A673 (cell line): ENCODE measurements around the gene IGLL5. TPM values are rescaled to one million over a fixed set of nuclear protein-coding genes. Genes with fewer than 3 reads are reported as not detected.

ENCODE experiments used
- BruUV-seq: library from RNA; stranded (reverse); fragments of 400-500 nt; replicated peaks from 2 replicates; lab custom pipeline; 2021; lab: Mats Ljungman, UMichigan
- CTCF ChIA-PET: fragments of 300-600 bp; sonication (Branson Sonifier 250); formaldehyde crosslinking; loops from one replicate; lab custom pipeline; 2022; ENCODE audit warnings: antibody characterized with exemption; lab: Charles Lee
- POLR2A ChIA-PET: fragments of 300-600 bp; sonication (Branson Sonifier 250); formaldehyde crosslinking; loops from one replicate; lab custom pipeline; 2022; ENCODE audit warnings: antibody characterized with exemption; ENCODE audit not compliant: low non-redundant PET; lab: Charles Lee
- DNase-seq: peaks from one replicate; pipeline ENCODE4 v3.0.0-alpha.2; 2015; ENCODE audit warnings: low spot score
- H3K27ac ChIP-seq: fragments of 200-600 bp; sonication (generic); 2 replicates; pipeline ENCODE4 v1.5.1; 2016; ENCODE audit warnings: mixed run types, low read depth, mild to moderate bottlenecking, mixed read lengths, antibody characterized with exemption, low read length; ENCODE audit not compliant: poor library complexity, severe bottlenecking
- H3K27me3 ChIP-seq: fragments of 200-600 bp; sonication (generic); replicated peaks from 2 replicates; pipeline ENCODE4 v1.6.1; 2017; ENCODE audit warnings: mixed run types, low read depth, mild to moderate bottlenecking, mixed read lengths, antibody characterized with exemption, low read length; ENCODE audit not compliant: insufficient read depth, poor library complexity
- H3K36me3 ChIP-seq: fragments of 200-600 bp; sonication (generic); 2 replicates; pipeline ENCODE4 v1.6.1; 2016; ENCODE audit warnings: mixed run types, mild to moderate bottlenecking, mixed read lengths, antibody characterized with exemption, low read length; ENCODE audit not compliant: insufficient read depth, poor library complexity, severe bottlenecking
- H3K4me1 ChIP-seq: fragments of 200-600 bp; sonication (generic); 2 replicates; pipeline ENCODE4 v1.6.1; 2017; ENCODE audit warnings: mixed run types, mild to moderate bottlenecking, mixed read lengths, antibody characterized with exemption, low read length; ENCODE audit not compliant: insufficient read depth, poor library complexity, severe bottlenecking
- H3K4me3 ChIP-seq: fragments of 200-600 bp; sonication (generic); 2 replicates; pipeline ENCODE4 v1.5.1; 2016; ENCODE audit warnings: low read depth, mixed run types, mild to moderate bottlenecking, mixed read lengths, low read length; ENCODE audit not compliant: poor library complexity, severe bottlenecking
- H3K9me3 ChIP-seq: fragments of 200-600 bp; sonication (generic); 2 replicates; pipeline ENCODE4 v1.6.1; 2016; ENCODE audit warnings: mixed run types, low read depth, mild to moderate bottlenecking, mixed read lengths, antibody characterized with exemption, low read length; ENCODE audit not compliant: poor library complexity, severe bottlenecking
- EZH2 ChIP-seq: fragments of 200-600 bp; sonication (generic); IDR thresholded peaks from 2 replicates; pipeline ENCODE4 v1.6.1; 2017; ENCODE audit warnings: borderline replicate concordance, low read depth, mild to moderate bottlenecking, mixed read lengths, antibody characterized with exemption, low read length; ENCODE audit not compliant: poor library complexity, severe bottlenecking
- intact Hi-C: fragments of 100-400 bp; cut with micrococcal nuclease; formaldehyde crosslinking; loops from one replicate; pipeline ENCODE4 v1.10.0; 2022; ENCODE audit not compliant: unreplicated experiment
- total RNA-seq: library from RNA; stranded (reverse); gene quantifications from 2 replicates; pipeline ENCODE4 v1.2.3, GENCODE V29; 2021
- TF ChIP-seq, protein P1 (sequence below): fragments of 300-800, 200-600 bp; sonication (generic); conservative IDR thresholded peaks from 2 replicates; pipeline ENCODE4 v1.5.1; 2017; ENCODE audit warnings: low read depth, mild to moderate bottlenecking, antibody characterized with exemption, low read length, moderate library complexity, mixed read lengths

IGLL5 gene
- total RNA-seq, 1 experiment from 2014 or later: not detected

GRCh38 chr22:22910272-22911240, 22.9 kb downstream of the IGLL5 start:
- ChIA-PET POLR2A (no interaction called here), CTCF (no interaction called here)
- no peak overlapping the region for H3K27ac ChIP-seq
- no peak for TF ChIP-seq EZH2
- TF ChIP-seq, protein P1, sequence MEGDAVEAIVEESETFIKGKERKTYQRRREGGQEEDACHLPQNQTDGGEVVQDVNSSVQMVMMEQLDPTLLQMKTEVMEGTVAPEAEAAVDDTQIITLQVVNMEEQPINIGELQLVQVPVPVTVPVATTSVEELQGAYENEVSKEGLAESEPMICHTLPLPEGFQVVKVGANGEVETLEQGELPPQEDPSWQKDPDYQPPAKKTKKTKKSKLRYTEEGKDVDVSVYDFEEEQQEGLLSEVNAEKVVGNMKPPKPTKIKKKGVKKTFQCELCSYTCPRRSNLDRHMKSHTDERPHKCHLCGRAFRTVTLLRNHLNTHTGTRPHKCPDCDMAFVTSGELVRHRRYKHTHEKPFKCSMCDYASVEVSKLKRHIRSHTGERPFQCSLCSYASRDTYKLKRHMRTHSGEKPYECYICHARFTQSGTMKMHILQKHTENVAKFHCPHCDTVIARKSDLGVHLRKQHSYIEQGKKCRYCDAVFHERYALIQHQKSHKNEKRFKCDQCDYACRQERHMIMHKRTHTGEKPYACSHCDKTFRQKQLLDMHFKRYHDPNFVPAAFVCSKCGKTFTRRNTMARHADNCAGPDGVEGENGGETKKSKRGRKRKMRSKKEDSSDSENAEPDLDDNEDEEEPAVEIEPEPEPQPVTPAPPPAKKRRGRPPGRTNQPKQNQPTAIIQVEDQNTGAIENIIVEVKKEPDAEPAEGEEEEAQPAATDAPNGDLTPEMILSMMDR: no peak
- H3K9me3 ChIP-seq: no peaks in the 10 kb centered on the region
- no TSS peak for BruUV-seq
- intact Hi-C loops: no loop called here
- H3K36me3 ChIP-seq: no peaks in the 10 kb centered on the region
- peaks cover 21% of the 10 kb centered on the region for H3K27me3 ChIP-seq
- no peaks in the 10 kb centered on the region for H3K4me1 ChIP-seq
- DNase-seq: no peak
- H3K4me3 ChIP-seq: no peak overlapping the region

DNA sequence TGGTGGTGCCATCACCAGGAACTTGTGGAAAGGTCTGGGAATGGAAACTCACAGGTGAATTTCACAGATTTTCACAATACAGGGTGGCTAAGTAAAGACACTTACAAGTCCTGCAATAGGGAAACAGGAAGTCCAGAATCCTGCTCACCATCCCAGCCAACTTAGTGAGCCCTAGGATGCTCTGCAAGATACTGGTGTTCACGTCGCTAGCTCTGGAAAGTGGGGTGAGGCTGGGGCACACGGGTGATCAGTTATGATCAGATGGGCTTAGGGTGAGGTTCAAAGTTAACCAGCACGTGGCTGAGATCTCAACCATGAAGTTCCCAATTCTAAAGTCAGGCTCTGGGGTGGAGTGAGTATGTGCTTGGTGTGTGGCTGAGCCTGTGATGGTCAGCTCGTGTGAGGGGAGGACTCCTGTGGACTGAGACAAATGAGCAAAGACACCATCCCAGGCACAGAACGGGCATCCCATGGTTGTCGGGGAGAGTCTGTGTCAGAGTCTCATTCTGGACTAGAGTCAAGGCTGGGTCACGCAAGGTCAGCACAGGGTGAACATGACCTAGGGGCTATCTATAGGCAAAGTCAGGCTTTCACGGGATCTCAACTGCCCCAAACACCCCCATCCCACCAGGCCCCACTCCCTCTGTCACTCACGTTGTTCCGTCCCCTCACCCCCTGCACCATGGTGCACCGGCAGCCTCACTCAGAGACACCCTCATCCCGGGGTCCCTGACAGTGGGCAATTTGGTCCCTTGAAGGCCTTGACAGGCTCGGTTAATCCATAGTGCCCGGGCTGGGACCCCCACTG, 23.9 kb downstream of the IGLL5 start:
- TF ChIP-seq, protein P1: no peak
- no peak for TF ChIP-seq EZH2
- no TSS peak for BruUV-seq
- DNase-seq: no peak
- Histone ChIP-seq H3K27ac (no peak overlapping the region), H3K4me3 (no peak overlapping the region), H3K36me3 (no peaks in the 10 kb centered on the region), H3K4me1 (no peaks in the 10 kb centered on the region), H3K9me3 (no peaks in the 10 kb centered on the region), H3K27me3 (peaks cover 21% of the 10 kb centered on the region)
- ChIA-PET POLR2A (no interaction called here), CTCF (no interaction called here)
- intact Hi-C loops: no loop called here

DNA sequence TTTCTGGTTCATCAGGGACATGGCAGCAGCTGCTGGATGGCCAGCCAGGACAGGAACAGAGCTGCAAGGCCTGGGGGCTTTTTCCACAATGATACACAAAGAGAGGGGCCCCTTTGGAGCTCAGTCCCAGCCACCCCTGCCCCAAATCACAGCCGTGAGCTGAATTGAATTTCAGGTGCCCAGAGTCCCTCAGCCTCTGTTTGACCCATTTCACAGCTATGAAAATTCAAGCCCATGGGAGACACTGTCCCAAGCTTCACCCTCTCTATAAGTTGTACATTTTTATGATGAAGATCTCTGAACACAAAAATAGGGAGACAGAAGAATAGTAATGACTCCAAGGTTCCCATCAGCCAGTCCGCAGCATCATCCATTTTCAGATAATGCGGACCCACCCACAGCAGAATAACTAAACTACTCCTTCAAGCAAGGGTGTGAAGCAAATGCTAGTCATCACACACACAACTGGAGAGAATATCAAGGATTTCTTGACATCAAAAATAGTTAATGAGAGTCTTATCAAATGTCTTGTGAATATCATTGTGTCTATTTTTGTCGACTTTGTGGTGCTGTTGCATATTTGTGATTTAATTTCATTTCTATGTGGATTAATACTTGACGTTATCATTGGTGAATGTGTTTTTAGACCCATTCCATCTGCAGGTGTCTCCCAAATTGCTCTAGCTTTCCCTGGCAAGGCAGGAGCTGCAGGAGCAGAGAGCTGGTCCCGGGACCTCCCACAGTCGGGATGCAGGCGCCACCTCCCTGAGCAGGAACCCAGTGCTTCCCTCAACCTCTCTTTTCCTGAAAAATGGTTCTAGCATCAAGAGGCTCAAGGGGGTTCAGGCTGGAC, 24.7 kb downstream of the IGLL5 start:
- no peak overlapping the region for H3K27ac ChIP-seq
- intact Hi-C loops: no loop called here
- POLR2A ChIA-PET: no interaction called here
- H3K4me1 ChIP-seq: no peaks in the 10 kb centered on the region
- no TSS peak for BruUV-seq
- H3K36me3 ChIP-seq: no peaks in the 10 kb centered on the region
- TF ChIP-seq, protein P1: no peak
- no peak for TF ChIP-seq EZH2
- CTCF ChIA-PET: no interaction called here
- no peaks in the 10 kb centered on the region for H3K9me3 ChIP-seq
- H3K4me3 ChIP-seq: no peak overlapping the region
- H3K27me3 ChIP-seq: peaks cover 21% of the 10 kb centered on the region
- no peak for DNase-seq
